GM21423 (cell line): ENCODE results near the gene SYVN1.
"Not testable (repeated sequence)": the region's sequence is repeated elsewhere in the genome, so short reads cannot be mapped to it uniquely, and the experiment has no call there.

Experiments
- ATAC-seq: cut with Tn5 transposase; IDR thresholded peaks from one replicate; pipeline ENCODE4 v1.9.1; 2021; ENCODE audit warnings: mild to moderate bottlenecking, moderate library complexity; ENCODE audit not compliant: unreplicated experiment

Gene SYVN1

GRCh38 chr11:65127473-65128181, 6.7 kb downstream of the SYVN1 start:
- no peak for ATAC-seq

- no peak for ATAC-seq
Measured at GRCh38 chr11:65126624-65127274, 7.6 kb downstream of the SYVN1 start.

- ATAC-seq: no peak
Measured at GRCh38 chr11:65125197-65126056, 8.9 kb downstream of the SYVN1 start.

GRCh38 chr11:65124480-65125196, 9.7 kb downstream of the SYVN1 start:
- ATAC-seq: no peak

- peak; percentile 65 for ATAC-seq
Measured at GRCh38 chr11:65121865-65122696, 12.2 kb downstream of the SYVN1 start, which contains the start of the genes FAU and MRPL49. Gene FAU, minus strand, starts transcription at chr11:65122134. Its CDS starts 321 bp downstream, at chr11:65121813. Gene MRPL49, plus strand, starts transcription at chr11:65122321. Its CDS starts 26 bp downstream, at chr11:65122347.

- no peak for ATAC-seq
Measured at GRCh38 chr11:65121447-65121864, 12.9 kb downstream of the SYVN1 start.

- ATAC-seq: no peak
Measured at GRCh38 chr11:65120831-65121230, 13.5 kb downstream of the SYVN1 start.

GRCh38 chr11:65119670-65119995, 14.7 kb downstream of the SYVN1 start:
- ATAC-seq: no peak

GRCh38 chr11:65118891-65119669, 15.2 kb downstream of the SYVN1 start:
- not testable (repeated sequence) for ATAC-seq

- no peak for ATAC-seq
Measured at GRCh38 chr11:65118097-65118837, 16.1 kb downstream of the SYVN1 start.

- peak; percentile 56 for ATAC-seq
Measured at GRCh38 chr11:65117206-65118096, 16.9 kb downstream of the SYVN1 start, which contains the start of gene ZNHIT2. Gene ZNHIT2, minus strand, starts transcription at chr11:65117701. Its CDS starts 48 bp downstream, at chr11:65117653.

- ATAC-seq: no peak
Measured at GRCh38 chr11:65116370-65117205, 17.7 kb downstream of the SYVN1 start.

GRCh38 chr11:65115361-65116082, 18.8 kb downstream of the SYVN1 start:
- ATAC-seq: no peak

- no peak for ATAC-seq
Measured at GRCh38 chr11:65114538-65115171, 19.7 kb downstream of the SYVN1 start.

GRCh38 chr11:65113839-65114238, 20.5 kb downstream of the SYVN1 start:
- ATAC-seq: no peak
